Activated B cell treated with CpG ODN at 0.5 μM for 24 hours (primary cell): Measurements from ENCODE around the gene RASA3. TPM values are rescaled to one million over a fixed set of nuclear protein-coding genes. Genes with fewer than 3 reads are reported as not detected.

ENCODE experiments used
- ATAC-seq: fragments of 200-7000 bp; cut with Tn5 transposase; one replicate; pipeline ENCODE4 v1.10.0; 2021; ENCODE audit warnings: low read depth, mild to moderate bottlenecking, moderate library complexity
- CTCF ChIA-PET: fragments of 350-600 bp; sonication (Branson Sonifier 250); formaldehyde crosslinking; loops from one replicate; lab custom pipeline; 2021; ENCODE audit warnings: antibody characterized with exemption; lab: Charles Lee
- POLR2A ChIA-PET: fragments of 350-600 bp; sonication (Branson Sonifier 250); formaldehyde crosslinking; loops from one replicate; lab custom pipeline; 2021; ENCODE audit warnings: antibody characterized with exemption; lab: Charles Lee
- DNase-seq: peaks from one replicate; pipeline ENCODE4 v3.0.0; 2022
- H3K27ac Mint-ChIP-seq: one replicate; pipeline ENCODE4 v1.8.0; 2020; ENCODE audit warnings: mixed read lengths
- H3K27me3 Mint-ChIP-seq: one replicate; pipeline ENCODE4 v1.8.0; 2021; ENCODE audit warnings: mixed read lengths
- H3K36me3 Mint-ChIP-seq: one replicate; pipeline ENCODE4 v1.8.0; 2021; ENCODE audit warnings: low read depth, mixed read lengths
- H3K4me1 Mint-ChIP-seq: one replicate; pipeline ENCODE4 v1.8.0; 2021; ENCODE audit warnings: mixed read lengths
- H3K4me3 Mint-ChIP-seq: one replicate; pipeline ENCODE4 v1.8.0; 2020; ENCODE audit warnings: mild to moderate bottlenecking, mixed read lengths
- H3K9me3 Mint-ChIP-seq: one replicate; pipeline ENCODE4 v1.8.0; 2020; ENCODE audit warnings: mixed read lengths
- CTCF ChIP-seq: fragments of 200-600 bp; IDR thresholded peaks from one replicate; pipeline ENCODE4 v1.8.0; 2022; ENCODE audit warnings: antibody characterized with exemption, mild to moderate bottlenecking
- intact Hi-C: fragments of 100-400 bp; cut with micrococcal nuclease; formaldehyde crosslinking; loops from one replicate; pipeline ENCODE4 v1.15.1; 2024
- total RNA-seq: library from RNA; stranded (reverse); gene quantifications from 2 replicates; pipeline ENCODE4 v1.2.3, GENCODE V29; 2022

Gene RASA3
- total RNA-seq, 1 donor from 2014 or later: 20.4 TPM

- Mint-ChIP-seq H3K4me3 (no peak overlapping the region), H3K27ac (no peak overlapping the region), H3K9me3 (no peaks in the 10 kb centered on the region), H3K4me1 (no peaks in the 10 kb centered on the region), H3K27me3 (no peaks in the 10 kb centered on the region), H3K36me3 (peaks cover 47% of the 10 kb centered on the region)
- ATAC-seq (no peak), DNase-seq (no peak)
- POLR2A ChIA-PET: no interaction called here
- intact Hi-C loops: no loop called here
- CTCF ChIA-PET: no interaction called here
- no peak for TF ChIP-seq CTCF
Observed at GRCh38 chr13:114002009-114002544, 130.3 kb downstream of the RASA3 start.

GRCh38 chr13:114001331-114002008 is 131.0 kb downstream of the RASA3 start:
- ChIA-PET POLR2A (no interaction called here), CTCF (no interaction called here)
- Mint-ChIP-seq H3K27me3 (no peaks in the 10 kb centered on the region), H3K27ac (no peak overlapping the region), H3K4me3 (no peak overlapping the region), H3K9me3 (no peaks in the 10 kb centered on the region), H3K36me3 (peaks cover 51% of the 10 kb centered on the region), H3K4me1 (no peaks in the 10 kb centered on the region)
- no peak for ATAC-seq
- no peak for TF ChIP-seq CTCF
- intact Hi-C loops: no loop called here
- DNase-seq: no peak

GRCh38 chr13:114000151-114001040 is 132.0 kb downstream of the RASA3 start:
- no peak for TF ChIP-seq CTCF
- ChIA-PET CTCF (no interaction called here), POLR2A (no interaction called here)
- ATAC-seq (no peak), DNase-seq (no peak)
- Mint-ChIP-seq H3K4me1 (no peaks in the 10 kb centered on the region), H3K4me3 (no peak overlapping the region), H3K27me3 (no peaks in the 10 kb centered on the region), H3K36me3 (peaks cover 52% of the 10 kb centered on the region), H3K9me3 (no peaks in the 10 kb centered on the region), H3K27ac (no peak overlapping the region)
- intact Hi-C loops: no loop called here

- TF ChIP-seq CTCF: no peak
- DNase-seq: no peak
- Mint-ChIP-seq H3K27ac (no peak overlapping the region), H3K9me3 (no peaks in the 10 kb centered on the region), H3K36me3 (peaks cover 53% of the 10 kb centered on the region), H3K27me3 (no peaks in the 10 kb centered on the region), H3K4me3 (no peak overlapping the region), H3K4me1 (no peaks in the 10 kb centered on the region)
- ChIA-PET POLR2A (no interaction called here), CTCF (no interaction called here)
- intact Hi-C loops: no loop called here
- ATAC-seq: no peak
Observed at GRCh38 chr13:113999618-113999910, 132.9 kb downstream of the RASA3 start.
